GOT3 (cell line): ENCODE data around the gene ZNF662.
"Not testable (repeated sequence)": the region's sequence is repeated elsewhere in the genome, so short reads cannot be mapped to it uniquely, and the experiment has no call there.

Source experiments
- DNase-seq: peaks from one replicate; lab custom pipeline; 2025; ENCODE audit warnings: mixed read lengths; lab: John Stamatoyannopoulos, UW

The ZNF662 gene

DNA sequence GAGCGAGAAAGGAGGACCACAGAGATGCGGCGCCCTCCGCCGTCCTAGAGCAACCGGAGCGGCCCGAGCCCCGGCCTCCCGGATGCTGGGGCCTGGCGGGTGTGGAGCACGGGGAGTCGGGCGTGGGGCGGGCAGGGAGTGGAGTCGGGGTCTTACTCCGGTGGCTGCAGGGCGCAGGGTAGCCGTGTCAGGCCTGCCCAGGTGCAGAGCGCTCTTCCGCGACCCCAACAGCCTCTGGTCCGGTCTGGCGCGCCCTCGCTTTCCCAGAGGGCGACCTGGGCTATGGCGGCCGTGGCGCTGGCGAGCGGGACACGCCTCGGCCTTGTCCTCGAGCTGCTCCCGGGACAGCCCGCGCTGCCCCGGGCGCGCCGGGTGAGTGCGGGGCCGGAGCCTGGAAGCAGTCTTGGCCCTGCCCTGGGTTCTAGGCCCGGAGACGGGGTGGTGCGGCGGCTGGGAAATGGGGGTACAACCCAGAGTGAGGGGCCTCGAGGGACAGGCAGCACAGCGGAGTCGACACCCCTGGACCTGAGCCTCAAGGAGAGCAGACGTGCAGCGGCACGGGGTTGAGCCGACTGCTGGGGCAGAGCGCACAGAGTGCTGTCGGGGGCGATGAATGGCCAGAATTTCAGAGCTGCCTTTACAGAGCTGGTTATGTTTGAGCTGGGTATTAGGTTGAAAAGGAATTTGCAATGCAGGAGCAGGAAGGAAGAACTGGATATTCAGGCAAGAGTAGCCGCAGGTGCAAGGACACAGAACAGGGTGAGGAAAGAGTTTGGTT lies at the start of gene ZNF662:
ZNF662 (plus strand) TSS at position 73 of the 778 bp plus-strand sequence. CDS start 1,973 bp downstream, outside the sequence.
- no peak for DNase-seq

DNA sequence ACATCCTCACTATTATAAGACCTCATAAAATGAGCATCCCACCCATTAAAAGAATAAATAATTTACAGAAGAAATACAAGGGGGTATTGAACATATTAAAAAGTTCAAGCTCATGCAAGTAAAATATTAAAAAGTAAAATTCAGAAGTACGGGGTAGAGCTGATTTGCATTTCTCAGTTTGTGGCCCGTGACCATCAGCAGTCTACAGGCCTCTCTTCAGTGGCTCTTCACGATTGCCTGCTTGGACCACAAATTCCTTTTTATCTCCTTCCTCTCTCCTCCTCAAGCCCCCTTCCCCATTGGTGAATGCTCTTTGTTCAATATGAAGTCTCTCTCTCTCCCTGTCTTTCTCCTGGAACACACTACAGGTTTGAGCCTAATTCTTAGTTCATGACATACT lies 49.4 kb upstream of the ZNF662 start:
- DNase-seq = no peak

DNA sequence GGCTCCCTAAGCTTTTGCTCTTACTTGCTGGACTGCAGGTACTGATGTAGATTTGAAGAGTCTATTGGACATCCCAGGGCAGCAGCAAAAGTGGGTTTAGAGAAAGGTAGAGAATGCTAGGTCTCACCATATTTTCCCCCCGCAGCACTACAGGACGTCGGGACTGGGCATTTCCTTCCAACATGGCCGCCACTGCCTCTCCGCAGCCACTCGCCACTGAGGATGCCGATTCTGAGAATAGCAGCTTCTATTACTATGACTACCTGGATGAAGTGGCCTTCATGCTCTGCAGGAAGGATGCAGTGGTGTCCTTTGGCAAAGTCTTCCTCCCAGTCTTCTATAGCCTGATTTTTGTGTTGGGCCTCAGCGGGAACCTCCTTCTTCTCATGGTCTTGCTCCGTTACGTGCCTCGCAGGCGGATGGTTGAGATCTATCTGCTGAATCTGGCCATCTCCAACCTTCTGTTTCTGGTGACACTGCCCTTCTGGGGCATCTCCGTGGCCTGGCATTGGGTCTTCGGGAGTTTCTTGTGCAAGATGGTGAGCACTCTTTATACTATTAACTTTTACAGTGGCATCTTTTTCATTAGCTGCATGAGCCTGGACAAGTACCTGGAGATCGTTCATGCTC lies 41.5 kb upstream of the ZNF662 start:
- no peak for DNase-seq

DNA sequence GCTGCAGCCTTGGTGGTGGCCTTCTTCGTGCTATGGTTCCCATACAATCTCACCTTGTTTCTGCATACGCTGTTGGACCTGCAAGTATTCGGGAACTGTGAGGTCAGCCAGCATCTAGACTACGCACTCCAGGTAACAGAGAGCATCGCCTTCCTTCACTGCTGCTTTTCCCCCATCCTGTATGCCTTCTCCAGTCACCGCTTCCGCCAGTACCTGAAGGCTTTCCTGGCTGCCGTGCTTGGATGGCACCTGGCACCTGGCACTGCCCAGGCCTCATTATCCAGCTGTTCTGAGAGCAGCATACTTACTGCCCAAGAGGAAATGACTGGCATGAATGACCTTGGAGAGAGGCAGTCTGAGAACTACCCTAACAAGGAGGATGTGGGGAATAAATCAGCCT lies 40.7 kb upstream of the ZNF662 start:
- no peak for DNase-seq

DNA sequence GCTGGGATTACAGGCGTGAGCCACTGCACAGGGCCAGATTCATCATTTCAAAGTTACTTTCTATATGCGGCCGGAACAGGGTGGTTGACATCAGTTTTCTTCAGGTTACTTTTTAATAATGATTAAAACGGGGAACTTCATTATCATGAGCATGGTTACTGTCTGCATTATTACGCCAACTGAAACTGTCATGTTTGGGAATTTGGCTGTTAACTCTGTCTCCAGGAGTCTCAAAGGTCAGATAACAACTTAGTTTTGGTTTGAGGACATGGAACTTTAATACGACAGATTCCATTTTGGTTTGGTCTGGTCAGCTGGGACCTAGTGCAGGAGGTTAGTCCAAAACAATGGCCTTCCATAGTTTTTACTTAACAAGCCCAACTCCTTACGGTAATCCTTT lies 38.8 kb upstream of the ZNF662 start:
- no peak for DNase-seq

DNA sequence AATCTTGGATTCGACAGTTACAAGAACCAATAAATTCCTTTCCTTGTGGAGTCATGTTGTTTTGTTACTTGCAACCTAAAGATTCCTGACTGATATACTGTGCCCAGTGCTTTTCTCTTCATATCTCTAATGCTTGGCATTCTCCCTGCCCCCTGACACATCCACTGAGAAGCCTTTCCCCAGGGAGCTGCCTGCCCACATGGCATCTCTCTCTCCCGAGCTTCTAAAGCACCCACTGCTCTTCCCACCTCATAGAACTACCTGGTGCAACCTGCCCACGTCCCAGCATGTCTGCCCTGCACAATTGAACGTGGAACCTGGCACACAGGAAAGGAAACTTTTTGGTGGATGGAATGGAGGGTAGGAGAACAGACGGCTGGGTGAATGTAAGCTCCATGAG lies 37.1 kb upstream of the ZNF662 start:
- no peak for DNase-seq

DNA sequence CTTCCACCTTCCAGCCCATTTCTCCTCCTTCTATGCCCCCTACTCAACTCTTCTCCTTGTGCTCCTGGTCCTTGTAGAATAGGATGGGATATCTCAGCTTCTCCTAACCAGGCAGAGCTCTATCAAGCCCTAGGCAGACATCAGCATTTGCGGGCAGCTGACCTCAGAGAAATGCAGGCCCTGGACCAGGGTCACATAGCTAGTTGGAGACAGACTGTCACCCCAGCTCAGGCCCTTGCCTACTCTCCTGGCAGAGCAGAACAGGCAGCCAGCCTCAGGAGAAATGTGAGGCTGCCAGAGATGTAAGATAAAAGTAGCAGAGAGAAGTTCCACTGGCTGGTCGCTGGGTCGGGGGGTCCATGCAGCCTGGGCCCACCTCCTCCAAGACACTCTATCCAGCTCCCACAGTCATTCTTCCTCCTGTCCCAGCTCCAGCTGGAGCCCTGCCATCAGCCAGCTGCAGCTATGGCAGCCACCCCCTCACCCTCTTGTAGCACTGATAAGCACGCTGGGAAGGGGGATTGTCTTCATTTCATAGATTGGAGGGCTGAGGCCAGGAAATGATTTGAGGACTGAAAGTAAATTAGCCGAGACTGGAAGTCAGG lies 34.2 kb upstream of the ZNF662 start:
- DNase-seq = no peak

DNA sequence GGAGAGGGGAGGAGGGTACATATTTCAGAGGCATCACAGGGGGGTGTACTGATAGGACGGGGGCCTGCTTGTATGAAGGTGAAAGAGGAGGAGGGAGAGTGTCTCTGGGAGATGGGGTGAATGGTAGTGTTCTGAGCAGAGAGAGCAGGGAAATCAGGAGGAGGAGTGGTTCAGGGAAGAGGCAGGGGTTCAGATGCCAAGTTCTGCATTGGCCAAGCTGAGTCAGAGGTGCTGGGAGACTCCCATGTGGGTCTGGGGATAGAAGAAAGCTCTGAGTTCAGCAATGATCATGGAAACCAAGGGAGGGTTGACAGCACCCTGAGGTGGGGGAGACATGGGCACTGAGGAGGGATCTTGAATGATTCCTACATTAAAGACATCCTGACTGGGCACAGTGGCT lies 33.2 kb upstream of the ZNF662 start:
- no peak for DNase-seq

DNA sequence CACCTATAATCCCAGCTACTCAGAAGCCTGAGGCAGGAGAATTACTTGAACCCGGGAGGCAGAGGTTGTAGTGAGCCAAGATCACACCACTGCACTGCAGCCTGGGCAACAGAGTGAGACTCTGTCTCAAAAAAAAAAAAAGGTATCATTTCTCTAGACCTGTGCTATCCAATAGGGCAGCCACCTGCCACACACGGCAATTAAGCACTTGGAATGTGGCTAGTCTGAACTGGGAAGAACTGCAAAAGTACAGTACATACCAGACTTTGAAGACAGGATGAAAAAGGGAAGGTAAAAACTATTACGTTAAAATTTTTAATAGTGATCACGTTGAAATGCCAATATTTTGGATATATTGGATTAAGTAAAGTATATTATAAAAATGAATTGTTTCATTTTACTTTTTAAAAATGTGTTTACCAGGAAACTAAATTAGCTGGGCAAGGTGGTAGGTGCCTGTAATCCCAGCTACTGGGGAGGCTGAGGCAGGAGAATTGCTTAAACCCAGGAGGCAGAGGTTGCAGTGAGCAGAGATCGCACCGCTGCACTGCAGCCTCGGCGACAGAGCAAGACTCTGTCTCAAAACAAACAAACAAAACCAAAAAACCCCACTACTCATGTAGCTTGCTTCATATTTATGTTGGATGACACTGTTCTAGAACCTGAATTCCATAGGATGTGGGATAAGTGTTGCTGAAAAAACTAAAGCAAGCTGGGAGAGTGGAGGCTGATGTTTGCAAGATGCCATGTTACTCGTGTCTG lies 32.5 kb upstream of the ZNF662 start:
- no peak for DNase-seq

DNA sequence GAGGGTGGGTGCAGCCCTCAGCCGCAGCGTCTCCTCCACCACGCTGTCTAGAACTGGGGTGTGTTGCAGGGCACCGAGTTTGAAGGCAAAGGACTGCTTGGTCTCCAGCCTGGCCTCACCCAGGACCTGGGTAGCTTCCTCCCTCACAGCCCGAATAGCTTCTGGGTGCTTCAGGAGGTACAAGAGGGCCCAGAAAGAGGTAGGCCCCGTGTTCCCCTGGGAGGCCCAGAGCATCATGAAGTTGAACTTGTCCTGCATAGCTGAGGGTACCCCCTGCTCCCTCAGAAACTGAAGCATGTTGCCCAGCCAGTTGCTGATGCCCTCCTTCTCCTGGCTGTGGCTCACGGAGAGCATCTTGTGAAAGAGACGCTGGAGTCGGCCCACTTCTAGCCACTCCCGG lies 31.2 kb upstream of the ZNF662 start:
- DNase-seq = no peak

DNA sequence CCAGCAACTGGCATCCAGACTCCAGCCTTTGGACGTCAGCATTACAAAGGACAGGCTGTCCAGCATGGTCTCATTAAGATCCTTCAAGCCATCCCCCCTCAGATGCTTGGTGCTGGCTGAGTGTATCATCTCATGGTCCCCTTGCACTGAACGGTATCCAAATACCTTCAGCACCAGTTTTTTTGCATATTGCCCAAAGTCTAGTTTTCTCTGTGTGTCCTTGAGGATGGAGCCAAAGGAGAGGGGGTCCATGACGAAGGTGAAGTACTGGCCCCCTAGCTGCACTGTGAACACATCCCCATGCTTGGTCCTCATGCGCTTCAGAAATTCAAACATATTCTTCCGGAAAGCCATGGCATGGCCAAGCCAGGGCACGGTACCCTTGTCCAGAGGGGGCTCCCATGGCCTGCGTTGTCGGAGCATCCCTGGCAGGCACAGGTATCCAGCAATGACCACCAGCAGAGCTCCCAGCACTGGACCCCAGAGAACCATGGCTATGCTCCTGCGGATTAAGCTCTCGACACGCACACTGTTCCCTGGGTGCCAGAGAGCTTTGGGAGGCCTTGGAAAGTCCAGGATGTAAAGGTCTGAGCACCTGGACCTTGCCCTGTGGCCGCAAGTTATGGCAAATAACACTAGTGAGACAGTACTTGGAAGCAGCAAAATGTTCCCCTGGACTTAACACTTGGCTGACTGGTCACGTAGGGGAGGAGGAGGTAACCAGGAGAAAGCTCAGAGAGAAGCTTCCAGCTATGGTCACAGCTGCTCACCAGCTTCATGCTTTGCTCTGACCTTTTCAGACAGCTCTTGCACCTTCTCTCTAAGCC lies 30.4 kb upstream of the ZNF662 start, which contains the start of gene CYP8B1:
CYP8B1 (minus strand) TSS at position 555 of the 827 bp plus-strand sequence; CDS start at position 492, 63 bp downstream.
- no peak for DNase-seq

DNA sequence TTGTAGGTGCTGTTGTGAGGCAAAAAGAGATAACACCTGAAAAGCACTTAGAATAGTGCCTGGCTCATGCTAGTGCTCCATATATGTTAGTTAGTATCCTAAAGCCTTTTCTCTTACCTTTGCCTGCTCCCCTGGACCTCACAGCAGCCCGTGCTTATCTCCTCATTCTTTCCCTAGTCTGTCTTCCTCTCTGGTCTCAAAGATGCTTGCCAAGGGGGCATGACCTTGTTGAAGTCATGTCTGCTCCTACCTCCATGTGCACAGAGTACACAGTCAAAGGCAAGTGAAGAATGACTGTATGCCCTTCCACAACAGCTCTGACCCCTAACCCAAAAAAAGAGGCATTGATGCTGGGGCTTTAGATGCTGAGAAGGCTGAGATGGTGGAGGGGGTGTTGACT lies 29.5 kb upstream of the ZNF662 start:
- DNase-seq = no peak

DNA sequence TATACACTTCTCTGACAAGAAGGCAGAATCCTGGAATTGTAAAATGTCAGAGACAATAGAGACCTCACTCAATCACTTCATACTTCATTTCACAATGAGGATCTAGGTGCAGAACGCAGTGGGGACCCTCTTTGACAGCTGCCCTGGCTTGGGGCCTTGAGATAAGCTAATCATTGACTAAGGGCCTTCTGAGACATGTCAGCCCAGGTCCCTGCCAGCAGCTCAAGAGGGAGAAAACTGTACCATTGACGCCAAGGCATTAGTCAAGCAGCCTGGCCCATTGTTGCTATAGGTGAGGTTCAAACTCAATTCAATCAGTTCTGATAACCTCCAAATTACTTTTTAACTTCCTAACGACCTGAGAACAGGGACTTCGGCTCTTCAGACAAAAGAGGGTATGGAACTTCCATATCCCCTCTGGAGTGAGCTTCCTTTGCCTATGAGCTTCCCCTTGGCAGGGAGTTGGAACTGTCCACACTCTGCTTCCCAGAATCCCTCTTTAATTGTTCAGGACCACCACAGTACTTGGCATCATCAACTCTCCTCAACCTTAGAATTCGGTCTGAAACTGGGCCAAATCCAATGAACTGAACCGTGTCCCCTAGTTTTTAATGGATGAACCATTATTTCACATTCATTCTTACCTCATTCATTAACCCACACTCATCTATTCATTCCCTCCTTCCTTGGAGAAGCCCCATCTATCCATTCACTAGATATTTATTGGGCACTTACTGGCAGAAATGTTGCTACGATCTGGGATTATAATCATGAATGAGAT lies 28.8 kb upstream of the ZNF662 start:
- DNase-seq = no peak

DNA sequence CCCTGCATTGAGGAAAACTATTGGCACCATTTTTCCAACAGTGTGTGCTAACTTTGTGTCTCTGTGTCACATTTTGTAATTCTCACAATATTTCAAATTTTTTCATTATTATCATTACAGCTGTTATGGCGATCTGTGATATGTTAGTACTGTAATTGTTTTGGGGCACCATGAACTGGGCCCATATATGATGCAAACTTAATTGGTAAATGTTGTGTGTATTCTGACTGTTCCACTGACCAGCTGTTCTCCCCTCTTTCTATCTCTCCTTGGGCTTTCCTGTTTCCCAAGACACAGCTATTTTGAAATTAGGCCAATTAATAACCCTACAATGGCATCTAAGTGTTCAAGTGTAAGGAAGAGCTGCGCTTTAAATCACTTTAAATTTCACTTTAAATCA lies 28.1 kb upstream of the ZNF662 start:
- DNase-seq = no peak

DNA sequence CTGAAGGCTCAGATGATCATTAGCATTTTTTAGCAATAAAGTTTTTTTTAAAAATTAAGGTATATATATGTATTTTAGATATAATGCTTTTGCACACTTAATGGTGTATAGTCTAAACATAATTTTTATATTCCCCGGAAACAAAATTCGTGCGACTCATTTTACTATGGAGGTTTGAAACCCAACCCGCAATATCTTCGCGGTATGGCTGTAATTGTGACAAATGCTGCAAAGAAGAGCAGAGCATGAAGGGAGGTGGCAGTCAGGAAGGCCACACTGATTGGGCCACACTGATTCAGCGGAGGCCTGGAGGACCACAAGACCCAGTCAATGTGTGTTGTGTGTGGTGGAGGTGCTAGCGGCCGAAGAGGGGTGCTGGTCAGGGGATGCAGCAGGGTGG lies 25.8 kb upstream of the ZNF662 start:
- no peak for DNase-seq

DNA sequence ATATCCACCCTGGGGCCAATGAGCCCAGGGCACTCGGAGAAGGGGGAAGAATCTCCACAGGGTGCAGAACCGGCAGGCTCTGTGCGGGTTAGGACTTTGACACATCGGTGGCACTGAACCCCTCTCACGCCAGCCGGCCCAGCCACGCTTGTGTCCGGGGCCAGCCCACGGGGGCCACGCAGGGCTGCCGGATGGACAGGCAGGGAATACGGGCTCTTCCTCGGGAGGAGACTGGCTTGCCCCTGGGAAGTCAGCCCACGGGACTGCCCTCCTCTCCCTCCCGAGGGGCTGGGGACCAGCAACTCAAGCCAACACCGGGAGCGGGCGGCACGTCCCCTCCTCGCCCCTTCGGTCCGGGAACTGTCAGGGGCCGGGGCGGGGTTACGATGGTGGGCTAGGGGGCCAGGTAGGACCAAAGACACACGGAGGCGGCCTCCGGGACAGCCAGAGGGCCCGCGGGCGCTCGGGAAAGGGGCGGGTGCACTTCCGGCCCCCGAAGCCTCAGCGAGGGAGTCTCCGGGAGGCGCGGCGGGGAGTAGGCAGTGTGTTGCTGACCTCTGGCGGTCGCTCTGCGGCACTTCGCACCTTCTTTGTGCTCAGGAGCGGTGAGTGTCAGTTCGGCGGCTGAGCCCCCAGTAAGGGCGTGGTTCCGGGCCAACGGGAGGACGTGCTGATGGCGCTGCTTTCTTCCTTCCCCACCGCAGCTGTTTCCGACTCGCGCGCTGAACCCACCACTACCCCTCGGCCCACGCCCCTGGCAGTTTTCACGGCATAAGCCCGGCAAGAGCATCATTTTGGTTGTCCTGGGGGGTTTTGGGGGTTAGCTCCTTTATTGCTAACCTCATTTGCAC lies 25.1 kb upstream of the ZNF662 start:
- peak; percentile 44 for DNase-seq

DNA sequence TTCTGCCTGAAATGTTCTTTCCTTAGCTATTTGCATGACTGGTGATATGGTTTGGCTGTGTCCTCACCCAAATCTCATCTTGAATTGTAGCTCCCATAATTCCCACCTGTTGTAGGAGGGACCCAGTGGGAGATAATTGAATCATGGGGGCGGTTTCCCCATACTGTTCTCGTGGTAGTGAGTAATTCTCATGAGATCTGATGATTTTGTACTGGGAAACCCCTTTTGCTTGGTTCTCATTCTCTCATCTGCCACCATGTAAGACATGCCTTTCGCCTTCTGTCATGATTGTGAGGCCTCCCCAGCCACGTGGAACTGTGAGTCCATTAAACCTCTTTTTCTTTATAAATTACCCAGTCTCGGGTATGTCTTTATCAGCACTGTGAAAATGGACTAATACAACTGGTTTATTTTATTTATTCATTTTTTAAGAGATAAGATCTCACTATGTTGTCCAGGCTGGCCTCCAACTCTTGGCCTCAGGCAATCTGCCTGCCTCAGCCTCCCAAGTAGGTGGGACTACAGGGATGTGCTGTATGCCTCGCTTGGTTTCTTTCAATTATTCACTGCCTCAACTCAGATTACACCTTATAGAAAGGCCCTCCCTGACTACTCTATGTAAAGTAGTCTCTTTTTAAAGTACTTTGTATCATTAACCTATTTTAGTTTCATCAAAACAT lies 22.6 kb upstream of the ZNF662 start:
- DNase-seq = not testable (repeated sequence)

DNA sequence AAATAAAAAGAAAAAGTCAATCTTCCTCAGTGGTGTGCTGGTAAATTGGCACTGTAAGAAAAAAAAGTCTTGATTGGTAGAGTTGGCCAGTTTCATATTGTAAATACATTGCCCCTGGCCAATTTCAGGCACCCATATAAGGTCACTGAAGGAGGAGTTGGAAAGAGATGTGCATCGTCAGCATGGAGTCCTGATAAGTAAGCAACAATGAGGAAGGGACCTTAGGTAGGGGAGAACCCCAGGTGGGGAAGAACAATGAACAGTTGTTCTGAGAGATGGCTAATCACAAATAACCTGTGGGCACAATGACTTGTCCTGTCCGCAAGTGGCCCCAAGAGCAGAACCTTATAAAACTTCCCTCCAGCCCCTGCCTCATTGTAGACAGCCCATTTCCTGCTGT lies 21.6 kb upstream of the ZNF662 start:
- DNase-seq = no peak

DNA sequence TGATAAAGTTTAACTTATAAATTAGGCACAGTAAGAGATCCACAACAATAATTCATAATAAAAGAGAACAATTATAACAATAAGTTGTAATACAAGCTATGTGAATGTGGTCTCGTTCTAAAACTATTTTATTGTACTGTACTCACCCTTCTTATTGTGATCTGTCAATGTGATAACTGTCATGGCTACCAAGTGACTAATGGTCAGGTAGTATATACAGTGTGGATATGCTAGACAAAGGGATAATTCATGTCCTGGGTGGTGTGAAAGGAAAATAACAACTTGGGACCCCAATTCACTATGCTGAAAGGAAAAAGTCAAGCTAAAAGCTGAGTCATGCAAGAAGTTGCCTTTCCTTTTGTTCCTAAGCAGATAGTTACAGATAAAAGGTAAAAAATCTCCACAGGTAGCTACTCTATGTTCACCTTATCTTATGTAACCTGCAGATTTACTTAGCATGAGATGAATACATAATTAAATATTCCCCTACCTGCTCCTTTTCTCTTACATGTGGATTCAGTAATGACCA lies 19.6 kb upstream of the ZNF662 start:
- DNase-seq = no peak
